Activated T-helper 2 cell treated with anti-CD3 and anti-CD28 coated beads, Interferon-gamma antibody, Interleukin-2, Interleukin-4, amounts not matched to agents 10 μg/mL and 5 μg/mL and 100 μg/mL, durations not matched to agents 14 hours and 24 hours and 36 hours (primary cell): ENCODE measurements around the gene ZNF17. TPM values are rescaled to one million over a fixed set of nuclear protein-coding genes. Genes with fewer than 3 reads are reported as not detected.

Experiments
- DNase-seq: peaks from one replicate; pipeline ENCODE4 v3.0.0; 2021; ENCODE audit warnings: low spot score
- H3K27ac Mint-ChIP-seq: one replicate; pipeline ENCODE4 v1.8.0; 2021; ENCODE audit warnings: mixed read lengths
- H3K27me3 Mint-ChIP-seq: one replicate; pipeline ENCODE4 v1.8.0; 2021; ENCODE audit warnings: low read depth, mixed read lengths
- H3K36me3 Mint-ChIP-seq: one replicate; pipeline ENCODE4 v1.8.0; 2021; ENCODE audit warnings: low read depth, mixed read lengths
- H3K4me1 Mint-ChIP-seq: one replicate; pipeline ENCODE4 v1.8.0; 2021; ENCODE audit warnings: low read depth, mixed read lengths
- H3K4me3 Mint-ChIP-seq: one replicate; pipeline ENCODE4 v1.8.0; 2021; ENCODE audit warnings: low read depth, mild to moderate bottlenecking, moderate library complexity, mixed read lengths
- H3K9me3 Mint-ChIP-seq: one replicate; pipeline ENCODE4 v1.8.0; 2021; ENCODE audit warnings: mixed read lengths
- intact Hi-C: fragments of 100-400 bp; cut with micrococcal nuclease; formaldehyde crosslinking; loops from one replicate; pipeline ENCODE4 v1.15.1; 2023
- total RNA-seq: library from RNA; stranded (reverse); gene quantifications from 2 replicates; pipeline ENCODE4 v1.2.3, GENCODE V29; 2022

ZNF17 gene
- total RNA-seq, 1 donor from 2014 or later = 7.7 TPM

DNA sequence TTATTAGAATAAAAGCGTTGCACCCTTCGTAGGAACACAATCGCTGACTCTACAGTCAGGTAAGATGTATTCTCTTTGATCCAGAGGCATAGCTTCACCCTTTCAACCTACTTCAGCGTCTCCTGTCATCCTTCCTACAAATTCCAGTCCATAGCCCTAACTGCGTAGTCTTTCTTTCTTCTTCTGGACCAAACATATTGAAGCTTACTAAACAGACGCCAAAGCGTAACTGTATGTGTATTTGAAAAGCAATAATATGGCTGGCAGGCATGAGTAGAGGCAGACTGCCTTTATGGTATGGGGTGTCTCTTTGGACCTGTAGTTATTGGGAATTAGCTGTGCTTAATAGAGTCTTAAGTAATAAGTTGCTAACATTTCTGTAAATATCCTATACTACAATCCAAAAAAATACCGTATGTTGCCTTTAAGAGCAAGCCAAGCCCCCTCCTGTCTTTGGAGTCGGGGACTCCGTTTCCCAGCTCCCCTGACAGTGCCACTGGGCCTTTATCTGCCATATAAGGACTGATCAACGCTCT, 21.7 kb upstream of the ZNF17 start:
- Mint-ChIP-seq H3K27ac (peak overlapping the region; percentile 78), H3K36me3 (peaks cover 42% of the 10 kb centered on the region), H3K4me3 (peak overlapping the region; percentile 86), H3K9me3 (peaks cover 47% of the 10 kb centered on the region), H3K27me3 (no peaks in the 10 kb centered on the region), H3K4me1 (peaks cover 18% of the 10 kb centered on the region)
- no peak for DNase-seq
- intact Hi-C loops = loop anchor here (1.0 kb wide), 8 partner anchors 22 to 558 kb away; partner anchors contain the start of genes TRAPPC2B, ZNF17, ZNF256 and ZNF304

DNA sequence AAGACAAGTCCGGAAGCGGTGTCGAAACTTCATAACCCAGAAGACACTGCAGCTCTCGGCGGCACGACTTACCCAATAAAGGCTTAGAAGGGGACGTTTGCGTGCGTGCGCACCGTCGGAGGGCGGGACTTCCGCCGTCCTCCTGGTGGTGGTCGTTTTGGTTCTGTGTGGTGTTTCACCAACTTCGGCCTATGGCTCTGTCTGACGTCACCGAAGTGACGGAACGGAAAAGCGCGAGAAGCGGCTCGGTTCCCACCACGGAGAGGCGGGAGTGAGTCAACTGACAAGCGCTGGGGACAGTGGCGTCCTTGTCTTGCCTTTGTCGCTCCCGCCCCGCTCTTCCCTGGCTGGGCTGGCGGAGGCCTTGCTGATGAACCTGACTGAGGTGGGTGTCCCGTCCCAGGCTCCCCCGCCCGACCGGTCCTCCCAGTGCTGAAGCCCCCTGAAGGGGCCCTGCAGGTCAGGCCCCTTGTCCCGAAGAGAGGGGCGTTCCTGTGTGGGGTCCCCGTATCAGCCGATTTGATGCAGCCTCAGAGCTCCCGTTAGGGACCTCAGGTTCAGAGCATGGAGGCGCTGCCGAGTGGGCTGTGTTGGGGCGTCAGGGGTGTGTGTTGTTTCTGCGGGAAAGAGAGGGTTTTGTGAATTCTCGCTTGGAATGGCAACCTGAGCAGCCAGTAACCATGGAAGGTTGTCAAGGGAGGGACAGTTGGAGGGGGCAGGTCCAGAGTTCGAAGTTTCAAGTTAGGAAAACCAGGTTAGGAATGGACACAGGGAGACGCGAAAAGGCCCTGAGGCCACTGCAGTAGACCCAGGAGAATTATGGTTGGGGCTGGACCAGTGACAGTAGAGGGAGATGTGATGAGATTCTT, 21.0 kb upstream of the ZNF17 start, which contains the start of gene ZNF548:
ZNF548 (plus strand) TSS at position 125 of the 869 bp plus-strand sequence; CDS start at position 371, 246 bp downstream.
- Mint-ChIP-seq H3K4me3 (peak within 1 kb of the TSS; percentile 86), H3K27ac (peak within 1 kb of the TSS; percentile 78), H3K4me1 (peaks cover 18% of the 10 kb centered on the region), H3K9me3 (peaks cover 51% of the 10 kb centered on the region), H3K27me3 (no peaks in the 10 kb centered on the region), H3K36me3 (peaks cover 49% of the 10 kb centered on the region)
- intact Hi-C loops = loop anchor here (1.0 kb wide), 8 partner anchors 21 to 557 kb away; partner anchors contain the start of genes TRAPPC2B, ZNF17, ZNF256 and ZNF304
- DNase-seq = peak; percentile 94

DNA sequence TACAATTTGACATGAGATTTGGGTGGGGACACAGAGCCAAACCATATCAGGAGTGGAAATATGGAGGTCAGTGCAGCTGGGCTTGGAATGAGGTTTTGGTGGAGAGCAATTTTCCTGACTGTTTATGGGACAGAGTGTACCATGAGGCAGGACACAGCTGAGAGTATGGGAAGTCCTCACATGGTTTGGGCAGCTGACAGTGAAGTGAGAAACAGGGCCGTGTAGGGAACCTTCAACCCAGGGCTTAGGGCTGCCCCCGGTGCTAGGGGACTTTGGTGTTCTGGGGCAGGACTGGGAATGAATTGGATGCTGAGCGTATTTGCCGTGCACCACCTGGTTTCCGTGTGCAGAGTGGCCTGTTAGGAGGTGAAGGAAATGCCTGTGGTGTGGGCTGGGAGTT, 15.3 kb upstream of the ZNF17 start:
- Mint-ChIP-seq H3K36me3 (peaks cover 91% of the 10 kb centered on the region), H3K27me3 (no peaks in the 10 kb centered on the region), H3K4me3 (no peak overlapping the region), H3K27ac (no peak overlapping the region), H3K4me1 (peaks cover 8% of the 10 kb centered on the region), H3K9me3 (peaks cover 74% of the 10 kb centered on the region)
- intact Hi-C loops = no loop called here
- no peak for DNase-seq

DNA sequence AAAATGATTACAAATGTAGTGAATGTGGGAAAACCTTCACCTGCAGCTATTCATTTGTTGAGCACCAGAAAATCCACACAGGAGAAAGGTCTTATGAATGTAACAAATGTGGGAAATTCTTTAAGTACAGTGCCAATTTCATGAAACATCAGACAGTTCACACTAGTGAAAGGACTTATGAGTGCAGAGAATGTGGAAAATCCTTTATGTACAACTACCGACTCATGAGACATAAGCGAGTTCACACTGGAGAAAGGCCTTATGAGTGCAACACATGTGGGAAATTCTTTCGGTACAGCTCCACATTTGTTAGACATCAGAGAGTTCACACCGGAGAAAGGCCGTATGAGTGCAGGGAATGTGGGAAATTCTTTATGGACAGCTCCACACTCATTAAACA, 12.1 kb upstream of the ZNF17 start:
- intact Hi-C loops = no loop called here
- no peak overlapping the region for H3K27ac Mint-ChIP-seq
- H3K9me3 Mint-ChIP-seq = peaks cover 81% of the 10 kb centered on the region

DNA sequence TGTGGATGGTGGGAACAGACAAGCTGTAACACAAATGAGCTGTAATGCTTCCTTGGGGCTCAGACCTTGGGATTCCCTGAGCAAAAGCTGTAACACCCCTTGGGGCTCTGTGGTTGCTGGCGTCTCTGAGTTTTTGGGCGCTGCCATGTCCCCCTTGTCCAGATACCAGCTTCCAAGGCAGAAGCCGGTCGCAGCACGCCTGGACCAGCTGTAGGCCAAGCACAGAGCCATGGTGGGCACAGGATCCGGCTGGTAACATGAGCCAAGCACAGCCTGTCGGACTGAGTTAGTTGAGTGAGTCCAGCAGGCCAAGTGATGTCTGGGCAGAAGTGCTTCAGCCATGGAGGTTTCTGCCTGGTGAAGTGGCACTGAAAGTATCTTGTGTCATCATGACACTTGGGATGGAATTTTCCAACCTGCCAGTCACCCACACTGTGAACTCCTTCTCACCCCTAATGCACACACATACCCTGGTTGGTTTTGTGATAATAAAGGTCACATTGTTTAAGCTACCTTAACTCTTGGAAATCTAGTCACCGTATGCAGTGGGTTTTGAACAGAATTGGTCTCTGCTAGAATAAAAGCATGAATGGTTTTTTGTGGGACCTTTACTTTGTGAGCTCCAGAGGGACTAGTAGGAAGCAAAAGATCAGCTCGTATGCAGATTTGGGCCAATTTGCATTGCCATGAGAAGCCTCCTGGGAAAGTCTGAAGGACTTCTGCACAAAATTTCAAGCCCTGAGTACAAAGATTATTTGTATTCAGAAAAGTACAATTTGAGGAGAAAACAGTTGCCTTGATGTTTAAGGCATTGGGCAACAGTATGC, 7.0 kb upstream of the ZNF17 start:
- no peak overlapping the region for H3K27ac Mint-ChIP-seq
- peaks cover 34% of the 10 kb centered on the region for H3K9me3 Mint-ChIP-seq
- peaks cover 27% of the 10 kb centered on the region for H3K36me3 Mint-ChIP-seq
- intact Hi-C loops = loop anchor here (10.0 kb wide), 1 partner anchor 751 kb away; the partner anchor contains the start of gene ZNF329
- DNase-seq = no peak
- H3K4me1 Mint-ChIP-seq = no peaks in the 10 kb centered on the region
- no peak overlapping the region for H3K4me3 Mint-ChIP-seq
- no peaks in the 10 kb centered on the region for H3K27me3 Mint-ChIP-seq

More for the DNA sequence above, 12.1 kb upstream of the ZNF17 start:
- no peak overlapping the region for H3K4me3 Mint-ChIP-seq
- H3K36me3 Mint-ChIP-seq = peaks cover 78% of the 10 kb centered on the region
- peaks cover 2% of the 10 kb centered on the region for H3K4me1 Mint-ChIP-seq
- H3K27me3 Mint-ChIP-seq = no peaks in the 10 kb centered on the region
- DNase-seq = no peak

DNA sequence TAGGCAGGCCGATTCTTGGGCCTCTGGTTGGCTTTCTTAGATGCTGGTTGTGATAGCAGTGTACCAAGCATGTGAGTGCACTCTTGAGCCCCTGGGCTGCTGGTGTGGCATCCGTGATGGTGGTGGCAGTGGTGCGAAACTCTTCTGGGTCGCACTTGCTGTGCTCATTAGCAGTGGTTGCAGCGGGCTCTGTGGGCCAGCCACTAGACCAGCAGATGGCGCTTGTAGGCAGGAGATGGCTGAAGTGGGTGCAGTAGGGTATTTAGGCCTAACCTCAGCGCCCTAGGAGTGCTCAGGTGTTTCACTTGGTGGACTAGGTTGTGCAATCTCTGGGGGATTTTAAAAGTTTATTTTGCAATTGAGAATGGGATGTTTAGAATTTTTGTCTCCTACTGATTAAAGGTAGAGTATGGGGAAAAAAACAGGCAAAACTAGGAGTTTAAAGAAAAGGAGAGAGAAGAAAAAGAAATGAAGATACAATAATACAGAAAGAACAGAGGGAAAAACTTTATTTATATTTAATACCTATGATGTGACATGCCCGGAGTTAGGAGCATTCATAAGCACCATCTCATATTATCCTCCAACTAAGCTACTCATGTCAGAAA, 4.3 kb upstream of the ZNF17 start:
- peaks cover 13% of the 10 kb centered on the region for H3K9me3 Mint-ChIP-seq
- peaks cover 10% of the 10 kb centered on the region for H3K36me3 Mint-ChIP-seq
- no peaks in the 10 kb centered on the region for H3K27me3 Mint-ChIP-seq
- peak; percentile 48 for DNase-seq
- H3K27ac Mint-ChIP-seq = no peak overlapping the region
- peaks cover 7% of the 10 kb centered on the region for H3K4me1 Mint-ChIP-seq
- intact Hi-C loops = loop anchor here (10.0 kb wide), 1 partner anchor 748 kb away; the partner anchor contains the start of gene ZNF329
- H3K4me3 Mint-ChIP-seq = no peak overlapping the region

DNA sequence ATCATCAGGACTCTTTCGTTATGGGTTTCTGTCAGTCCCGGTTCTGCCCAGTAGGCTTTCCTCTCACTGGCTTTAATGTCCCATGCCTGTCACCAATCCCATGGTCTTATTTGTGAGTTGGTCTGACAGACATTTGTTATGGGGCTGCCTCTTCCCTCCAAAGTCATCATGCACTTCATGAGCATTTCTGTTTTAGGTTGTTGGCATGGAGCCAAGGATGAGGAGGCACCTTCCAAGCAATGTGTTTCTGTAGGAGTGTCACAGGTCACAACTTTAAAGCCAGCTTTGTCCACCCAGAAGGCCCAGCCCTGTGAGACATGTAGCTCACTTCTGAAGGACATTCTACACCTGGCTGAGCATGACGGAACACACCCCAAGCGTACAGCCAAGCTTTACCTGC, 8.5 kb downstream of the ZNF17 start:
- no peak overlapping the region for H3K27ac Mint-ChIP-seq
- H3K9me3 Mint-ChIP-seq = peaks cover 70% of the 10 kb centered on the region
- intact Hi-C loops = no loop called here

DNA sequence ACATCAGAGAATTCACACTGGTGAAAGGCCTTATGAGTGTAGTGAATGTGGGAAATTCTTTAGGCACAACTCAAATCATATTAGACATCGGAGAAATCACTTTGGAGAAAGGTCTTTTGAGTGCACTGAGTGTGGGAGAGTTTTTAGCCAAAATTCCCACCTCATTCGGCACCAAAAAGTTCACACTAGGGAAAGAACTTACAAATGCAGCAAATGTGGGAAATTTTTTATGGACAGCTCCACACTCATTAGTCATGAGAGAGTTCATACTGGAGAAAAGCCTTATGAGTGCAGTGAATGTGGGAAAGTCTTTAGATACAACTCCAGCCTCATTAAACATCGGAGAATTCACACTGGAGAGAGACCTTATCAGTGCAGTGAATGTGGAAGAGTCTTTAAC, 10.1 kb downstream of the ZNF17 start:
- intact Hi-C loops = no loop called here
- peaks cover 60% of the 10 kb centered on the region for H3K9me3 Mint-ChIP-seq
- no peaks in the 10 kb centered on the region for H3K27me3 Mint-ChIP-seq
- no peaks in the 10 kb centered on the region for H3K4me1 Mint-ChIP-seq
- DNase-seq = no peak
- no peak overlapping the region for H3K27ac Mint-ChIP-seq
- H3K36me3 Mint-ChIP-seq = peaks cover 56% of the 10 kb centered on the region
- no peak overlapping the region for H3K4me3 Mint-ChIP-seq

More for the DNA sequence above, 8.5 kb downstream of the ZNF17 start:
- Mint-ChIP-seq H3K4me3 (no peak overlapping the region), H3K36me3 (peaks cover 72% of the 10 kb centered on the region), H3K4me1 (no peaks in the 10 kb centered on the region), H3K27me3 (no peaks in the 10 kb centered on the region)
- no peak for DNase-seq

DNA sequence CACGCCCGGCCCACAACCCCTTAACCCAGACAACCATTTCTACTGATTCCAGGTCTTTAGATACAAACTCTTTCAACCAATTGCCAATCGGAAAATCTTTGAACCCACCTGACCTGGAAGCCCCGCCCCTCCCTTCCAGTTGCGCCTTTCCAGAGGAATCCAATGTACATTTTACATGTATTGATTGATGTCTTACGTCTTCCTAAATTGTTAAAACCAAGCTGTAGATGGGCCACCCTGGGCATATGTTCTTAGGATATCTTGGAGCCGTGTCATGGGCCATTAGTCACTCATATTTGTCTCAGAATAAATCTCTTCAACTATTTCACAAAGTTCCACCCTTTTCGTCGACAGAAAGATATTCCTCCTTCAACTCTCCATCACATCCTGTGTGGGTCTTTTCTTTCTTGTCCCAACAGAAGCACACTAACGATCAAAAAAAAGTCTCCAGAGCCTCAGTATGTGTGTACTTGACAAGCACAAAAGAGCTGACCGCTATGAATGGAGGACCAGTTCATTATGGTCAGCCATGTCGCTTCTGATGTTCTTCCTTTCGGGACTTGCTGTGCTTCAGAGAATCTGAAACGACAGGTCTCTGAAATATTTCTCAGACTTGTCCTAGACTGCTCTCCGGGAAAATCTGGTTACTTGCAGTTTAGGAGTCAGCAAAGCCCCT, 23.6 kb downstream of the ZNF17 start:
- Mint-ChIP-seq H3K36me3 (peaks cover 46% of the 10 kb centered on the region), H3K4me3 (peak overlapping the region; percentile 98), H3K4me1 (peaks cover 16% of the 10 kb centered on the region), H3K9me3 (peaks cover 45% of the 10 kb centered on the region), H3K27me3 (no peaks in the 10 kb centered on the region), H3K27ac (peak overlapping the region; percentile 96)
- DNase-seq = no peak
- intact Hi-C loops = loop anchor here (1.0 kb wide), 5 partner anchors 23 to 748 kb away; partner anchors contain the start of genes TRAPPC2B, ZNF134, ZNF17 and ZNF547

DNA sequence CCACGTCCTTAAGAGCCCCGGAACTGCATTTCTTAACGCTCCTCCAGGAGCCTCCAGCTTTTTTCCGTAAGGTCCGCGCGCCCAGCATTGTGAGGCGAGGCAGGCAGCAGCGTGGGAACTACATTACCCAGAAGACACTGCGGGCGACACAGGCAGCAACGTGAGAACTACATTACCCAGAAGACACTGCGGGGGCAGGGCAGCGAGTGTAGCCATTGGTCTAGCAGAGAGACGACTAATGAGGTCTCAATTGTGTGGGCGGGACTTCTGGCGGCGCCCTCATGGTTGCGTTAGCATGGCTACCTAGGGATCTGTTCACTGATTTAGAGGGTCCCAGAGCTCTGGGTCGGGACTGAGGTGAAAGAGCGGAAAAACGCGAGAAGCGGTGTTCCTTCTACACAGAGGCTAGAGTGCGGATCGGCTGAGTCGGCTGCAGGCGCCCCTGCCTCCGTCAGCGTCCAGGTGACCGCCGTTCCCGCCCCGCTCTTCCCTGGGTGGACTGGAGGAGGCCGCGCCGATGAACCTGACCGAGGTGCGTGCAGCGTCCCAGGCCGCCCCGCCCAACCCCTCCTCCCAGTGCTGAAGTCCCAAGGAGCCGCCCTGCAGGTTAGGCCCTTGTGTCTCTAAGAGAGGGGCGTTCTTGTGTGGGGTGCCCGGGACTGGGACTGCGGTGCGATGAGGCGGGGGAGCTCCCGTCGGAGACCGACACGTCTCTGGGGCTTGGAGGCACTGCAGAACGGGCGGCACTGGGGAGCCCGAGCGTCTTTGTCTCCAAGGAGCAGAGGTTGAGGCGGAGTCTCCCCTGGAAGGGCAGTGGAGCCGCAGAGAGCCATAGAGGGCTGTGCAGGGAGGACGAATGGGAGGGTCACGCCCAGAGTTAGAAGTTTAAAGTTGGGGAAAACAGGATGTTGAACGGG, 24.4 kb downstream of the ZNF17 start, which contains the start of gene ZNF749:
ZNF749 (plus strand) TSS at position 264 of the 917 bp plus-strand sequence; CDS start at position 518, 254 bp downstream.
- peak; percentile 96 for DNase-seq
- H3K4me1 Mint-ChIP-seq = peaks cover 16% of the 10 kb centered on the region
- H3K9me3 Mint-ChIP-seq = peaks cover 52% of the 10 kb centered on the region
- H3K36me3 Mint-ChIP-seq = peaks cover 53% of the 10 kb centered on the region
- intact Hi-C loops = loop anchor here (1.0 kb wide), 5 partner anchors 24 to 747 kb away; partner anchors contain the start of genes TRAPPC2B, ZNF134, ZNF17 and ZNF547
- peak within 1 kb of the TSS; percentile 98 for H3K4me3 Mint-ChIP-seq
- H3K27ac Mint-ChIP-seq = peak within 1 kb of the TSS; percentile 96
- H3K27me3 Mint-ChIP-seq = no peaks in the 10 kb centered on the region

DNA sequence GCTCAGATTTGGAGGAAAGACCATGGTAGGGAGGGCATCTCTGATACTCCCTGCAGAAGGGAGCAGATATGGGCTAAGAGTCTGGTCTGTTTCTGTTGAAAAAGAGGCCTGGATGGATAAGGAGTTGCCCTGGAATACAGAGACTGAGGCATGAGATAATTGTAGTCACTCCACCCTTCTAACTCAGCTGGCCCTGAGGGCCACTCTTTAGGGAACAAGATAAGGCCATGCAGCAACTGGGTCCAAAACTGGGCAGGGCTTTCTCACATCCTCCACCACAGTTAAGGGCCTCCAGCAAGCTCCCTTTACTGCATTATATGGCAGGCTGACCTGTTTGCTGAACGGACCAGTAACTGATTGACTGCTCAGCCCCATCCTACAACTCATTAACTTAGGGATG, 25.5 kb downstream of the ZNF17 start:
- DNase-seq = no peak
- Mint-ChIP-seq H3K36me3 (peaks cover 59% of the 10 kb centered on the region), H3K27ac (no peak overlapping the region), H3K9me3 (peaks cover 53% of the 10 kb centered on the region), H3K4me1 (peaks cover 16% of the 10 kb centered on the region), H3K27me3 (no peaks in the 10 kb centered on the region), H3K4me3 (peak overlapping the region; percentile 98)
- intact Hi-C loops = no loop called here
